Spleen (tissue), 11 donors: ENCODE data around the gene LYZL1. TPM values are rescaled to one million over a fixed set of nuclear protein-coding genes. Genes with fewer than 3 reads are reported as not detected.
A peak's percentile ranks its signal among the peaks of the same experiment; 100 is the strongest.
"Not testable (repeated sequence)": the region's sequence is repeated elsewhere in the genome, so short reads cannot be mapped to it uniquely, and the experiment has no call there.

Source experiments
- DNase-seq: peaks from one replicate; pipeline ENCODE4 v3.0.0-alpha.2; 2020
- H3K27ac ChIP-seq, 8 donors: fragments of 200-600 bp; sonication (generic) in 7 of 8; 1 replicate in 4 of 8; 2 replicates in 4 of 8; pipeline versions ENCODE4 v1.5.0 to v1.8.0; 2016 to 2021; ENCODE audit warnings: inconsistent platforms in 4 of 8, mild to moderate bottlenecking in 4 of 8, moderate library complexity in 1 of 8
- H3K27me3 ChIP-seq, 7 donors: fragments of 200-600 bp; sonication (generic) in 6 of 7; replicated peaks in 1 of 7; 1 replicate in 4 of 7; 2 replicates in 3 of 7; pipeline versions ENCODE4 v1.5.0 to v1.8.0; 2016 to 2021; ENCODE audit warnings: inconsistent platforms in 3 of 7, mild to moderate bottlenecking in 1 of 7
- H3K36me3 ChIP-seq, 6 donors: fragments of 200-600 bp; sonication (generic) in 5 of 6; 1 replicate in 4 of 6; 2 replicates in 2 of 6; pipeline versions ENCODE4 v1.5.0 to v1.8.0; 2016 to 2021; ENCODE audit warnings: inconsistent platforms in 2 of 6
- H3K4me1 ChIP-seq, 6 donors: fragments of 200-600 bp; sonication (generic) in 5 of 6; 1 replicate in 3 of 6; 2 replicates in 3 of 6; pipeline versions ENCODE4 v1.5.0 to v1.8.0; 2016 to 2021; ENCODE audit warnings: inconsistent platforms in 3 of 6
- H3K4me3 ChIP-seq, 8 donors: fragments of 200-600 bp; sonication (generic) in 7 of 8; 1 replicate in 4 of 8; 2 replicates in 4 of 8; pipeline versions ENCODE4 v1.5.0 to v1.8.0; 2016 to 2021; ENCODE audit warnings: inconsistent platforms in 4 of 8, mild to moderate bottlenecking in 4 of 8, moderate library complexity in 2 of 8
- H3K9me3 ChIP-seq, 8 donors: fragments of 200-600 bp; sonication (generic) in 7 of 8; 1 replicate in 4 of 8; 2 replicates in 4 of 8; pipeline versions ENCODE4 v1.5.0 to v1.8.0; 2016 to 2021; ENCODE audit warnings: inconsistent platforms in 4 of 8
- CTCF ChIP-seq, 11 experiments: fragments of 200-600 bp in 7 of 11; fragments of 450-650 bp in 4 of 11; sonication (generic) in 4 of 11; IDR thresholded peaks in 8 of 11; conservative IDR thresholded peaks in 3 of 11; 1 replicate in 7 of 11; 2 replicates in 4 of 11; pipeline versions ENCODE4 v1.4.0 to v1.8.0; 2016 to 2021; ENCODE audit warnings: antibody characterized with exemption in 11 of 11, inconsistent platforms in 4 of 11, mild to moderate bottlenecking in 1 of 11
- POLR2A ChIP-seq, 3 donors: fragments of 450-650 bp; IDR thresholded peaks; one replicate each; pipeline ENCODE4 v1.5.1; 2017; ENCODE audit warnings: antibody characterized with exemption in 3 of 3, mild to moderate bottlenecking in 1 of 3
- POLR2AphosphoS5 ChIP-seq, 3 donors: sonication (generic); formaldehyde crosslinking; IDR thresholded peaks; one replicate each; pipeline ENCODE4 v1.5.1; 2017; ENCODE audit warnings: antibody characterized with exemption in 3 of 3
- WGBS, 5 donors: extraction: QIAGEN DNeasy Blood & Tissue Kit in 3 of 5; methylation state at CpG; one replicate each; pipeline versions ENCODE4 v1.1.5 to v1.1.7; 2013 to 2018; 5-methylcytosine and 5-hydroxymethylcytosine counted together
- intact Hi-C: fragments of 100-400 bp; cut with DNase I; formaldehyde crosslinking; loops from one replicate; pipeline ENCODE4 v1.15.0; 2023; ENCODE audit warnings: low total_unique reads
- polyA plus RNA-seq, 3 donors: library from polyadenylated mRNA; stranded (reverse); fragments of 200-250 nt; gene quantifications; one replicate each; pipeline ENCODE4 v1.2.1, GENCODE V29; 2013
- total RNA-seq, 7 donors: library from RNA; depleted of rRNA in 3 of 7; stranded (reverse); fragments of >200 nt in 3 of 7; fragmentation: NEBNext Ultra II Directional in 4 of 7; extraction: Animal tissue kit (Norgen Biotek cat#: 25700) in 4 of 7; gene quantifications; one replicate each; pipeline versions ENCODE4 v1.1.0 to v1.2.1, GENCODE V29; 2016 to 2021
- donor health status: healthy with polysubstance abuse.
- donor health status: DM: no; HTN: no; CAD: no; lungs with moderate emphysema.
- donor health status: DM: no; HTN: no; CAD: no.
- donor health status: Bipolar disorder and iron deficiency.
- donor health status: healthy.
- donor health status: DM: no; HTN: no; CAD: no.
- donor health status: DM: yes; HTN: yes; CAD: no.

LYZL1 gene
- total and polyA plus RNA-seq, 10 donors = not detected

GRCh38 chr10:29316308-29317026 lies 27.6 kb downstream of the LYZL1 start:
- intact Hi-C loops = no loop called here
- Histone ChIP-seq H3K4me3 (no peak overlapping the region), H3K27ac (no peak overlapping the region), H3K36me3 (no peaks in the 10 kb centered on the region), H3K27me3 (peaks cover 0 to 25% (median 0%) of the 10 kb centered on the region in 7 donors), H3K4me1 (peaks cover 0 to 17% (median 1%) of the 10 kb centered on the region in 6 donors), H3K9me3 (no peaks in the 10 kb centered on the region)
- no peak for DNase-seq
- TF ChIP-seq CTCF (IDR thresholded peaks at IDR 0.05 in 8 of 11, conservative IDR thresholded peaks at IDR 0.05 in 3 of 11) (no peak), POLR2A (IDR thresholded peaks at IDR 0.05) (no peak), POLR2AphosphoS5 (IDR thresholded peaks at IDR 0.05) (no peak)
- 83 to 90% (median 90%) methylated on average over 8 of the region's 8 CpGs for WGBS, 5 donors

GRCh38 chr10:29317027-29317420 lies 28.2 kb downstream of the LYZL1 start:
- no peak overlapping the region for H3K4me3 ChIP-seq
- no peaks in the 10 kb centered on the region for H3K9me3 ChIP-seq
- 79 to 98% (median 88%) methylated on average over 2 of the region's 2 CpGs for WGBS, 5 donors
- intact Hi-C loops = no loop called here
- no peak overlapping the region for H3K27ac ChIP-seq
- peaks cover 0 to 25% (median 0%) of the 10 kb centered on the region in 7 donors for H3K27me3 ChIP-seq
- peaks cover 0 to 17% (median 1%) of the 10 kb centered on the region in 6 donors for H3K4me1 ChIP-seq
- TF ChIP-seq POLR2A (IDR thresholded peaks at IDR 0.05) (no peak), CTCF (IDR thresholded peaks at IDR 0.05 in 8 of 11, conservative IDR thresholded peaks at IDR 0.05 in 3 of 11) (no peak), POLR2AphosphoS5 (IDR thresholded peaks at IDR 0.05) (no peak)
- no peaks in the 10 kb centered on the region for H3K36me3 ChIP-seq
- no peak for DNase-seq

- Histone ChIP-seq H3K4me1 (peaks cover 0 to 17% (median 1%) of the 10 kb centered on the region in 6 donors), H3K27ac (no peak overlapping the region), H3K4me3 (no peak overlapping the region), H3K36me3 (no peaks in the 10 kb centered on the region), H3K27me3 (peaks cover 0 to 25% (median 0%) of the 10 kb centered on the region in 7 donors), H3K9me3 (no peaks in the 10 kb centered on the region)
- intact Hi-C loops = no loop called here
- WGBS, 5 donors = 81 to 93% (median 85%) methylated on average over 5 of the region's 5 CpGs
- DNase-seq = no peak
- TF ChIP-seq CTCF (IDR thresholded peaks at IDR 0.05 in 8 of 11, conservative IDR thresholded peaks at IDR 0.05 in 3 of 11) = no peak
- TF ChIP-seq POLR2AphosphoS5 (IDR thresholded peaks at IDR 0.05) = no peak
- TF ChIP-seq POLR2A (IDR thresholded peaks at IDR 0.05) = no peak
These were observed 28.7 kb downstream of the LYZL1 start for GRCh38 chr10:29317423-29318021.

GRCh38 chr10:29318141-29319071 lies 29.5 kb downstream of the LYZL1 start:
- intact Hi-C loops, H3K36me3 ChIP-seq, H3K9me3 ChIP-seq, DNase-seq, H3K4me3 ChIP-seq: not testable (repeated sequence)
- H3K4me1 ChIP-seq = peaks cover 0 to 22% (median 1%) of the 10 kb centered on the region in 6 donors
- H3K27ac ChIP-seq = peak overlapping the region in 4 of 8 donors; percentile 14 to 33 (median 28)
- H3K27me3 ChIP-seq = peaks cover 0 to 30% (median 0%) of the 10 kb centered on the region in 7 donors
- WGBS, 5 donors = 5 to 13% (median 10%) methylated on average over 22 of the region's 22 CpGs
